Activated naive CD4-positive, alpha-beta T cell treated with anti-CD3 and anti-CD28 coated beads, Interleukin-2, amount 10 ng/mL, durations not matched to agents 7 days and 5 days (primary cell): ENCODE results near the gene PID1.

ENCODE experiments used
- CTCF ChIA-PET: fragments of 350-600 bp; sonication (Branson Sonifier 250); formaldehyde crosslinking; loops from one replicate; lab custom pipeline; 2021; ENCODE audit warnings: antibody characterized with exemption; lab: Charles Lee
- DNase-seq: peaks from one replicate; pipeline ENCODE4 v3.0.0-alpha.2; 2020
- H3K27ac Mint-ChIP-seq: one replicate; pipeline ENCODE4 v1.8.0; 2021; ENCODE audit warnings: mild to moderate bottlenecking, moderate library complexity, mixed read lengths
- H3K27me3 Mint-ChIP-seq: one replicate; pipeline ENCODE4 v1.8.0; 2021; ENCODE audit warnings: mild to moderate bottlenecking, mixed read lengths
- H3K36me3 Mint-ChIP-seq: one replicate; pipeline ENCODE4 v1.8.0; 2021; ENCODE audit warnings: mixed read lengths
- H3K4me1 Mint-ChIP-seq: one replicate; pipeline ENCODE4 v1.8.0; 2021; ENCODE audit warnings: mixed read lengths
- H3K4me3 Mint-ChIP-seq: one replicate; pipeline ENCODE4 v1.8.0; 2021; ENCODE audit warnings: mild to moderate bottlenecking, moderate library complexity, mixed read lengths
- H3K9me3 Mint-ChIP-seq: one replicate; pipeline ENCODE4 v1.8.0; 2021; ENCODE audit warnings: mixed read lengths

PID1 gene

GRCh38 chr2:229060147-229060546 is 210.9 kb downstream of the PID1 start:
- Mint-ChIP-seq H3K4me1 (no peaks in the 10 kb centered on the region), H3K9me3 (peaks cover 6% of the 10 kb centered on the region), H3K4me3 (no peak overlapping the region), H3K27me3 (no peaks in the 10 kb centered on the region), H3K27ac (no peak overlapping the region), H3K36me3 (no peaks in the 10 kb centered on the region)
- CTCF ChIA-PET = no interaction called here
- no peak for DNase-seq

GRCh38 chr2:229059331-229060033 is 211.6 kb downstream of the PID1 start:
- Mint-ChIP-seq H3K4me1 (no peaks in the 10 kb centered on the region), H3K36me3 (no peaks in the 10 kb centered on the region), H3K4me3 (no peak overlapping the region), H3K27me3 (no peaks in the 10 kb centered on the region), H3K27ac (no peak overlapping the region), H3K9me3 (peaks cover 6% of the 10 kb centered on the region)
- no peak for DNase-seq
- CTCF ChIA-PET = no interaction called here

- CTCF ChIA-PET = no interaction called here
- DNase-seq = no peak
- Mint-ChIP-seq H3K27ac (no peak overlapping the region), H3K4me1 (no peaks in the 10 kb centered on the region), H3K36me3 (no peaks in the 10 kb centered on the region), H3K27me3 (no peaks in the 10 kb centered on the region), H3K4me3 (no peak overlapping the region), H3K9me3 (peaks cover 2% of the 10 kb centered on the region)
Measured at GRCh38 chr2:229057976-229058553, 213.0 kb downstream of the PID1 start.

- no peak overlapping the region for H3K4me3 Mint-ChIP-seq
Measured at GRCh38 chr2:229054311-229054710, 216.8 kb downstream of the PID1 start.

GRCh38 chr2:229051798-229052197 is 219.3 kb downstream of the PID1 start:
- H3K27ac Mint-ChIP-seq = no peak overlapping the region
- no peaks in the 10 kb centered on the region for H3K36me3 Mint-ChIP-seq
- peaks cover 6% of the 10 kb centered on the region for H3K9me3 Mint-ChIP-seq
- H3K4me3 Mint-ChIP-seq = no peak overlapping the region
- no peaks in the 10 kb centered on the region for H3K4me1 Mint-ChIP-seq
- H3K27me3 Mint-ChIP-seq = no peaks in the 10 kb centered on the region
- DNase-seq = no peak
- CTCF ChIA-PET = no interaction called here

More at GRCh38 chr2:229054311-229054710, 216.8 kb downstream of the PID1 start:
- CTCF ChIA-PET = no interaction called here
- peaks cover 6% of the 10 kb centered on the region for H3K9me3 Mint-ChIP-seq
- DNase-seq = no peak
- no peaks in the 10 kb centered on the region for H3K36me3 Mint-ChIP-seq
- H3K27ac Mint-ChIP-seq = no peak overlapping the region
- no peaks in the 10 kb centered on the region for H3K27me3 Mint-ChIP-seq
- H3K4me1 Mint-ChIP-seq = no peaks in the 10 kb centered on the region

GRCh38 chr2:229050133-229050532 is 221.0 kb downstream of the PID1 start:
- H3K9me3 Mint-ChIP-seq = peaks cover 4% of the 10 kb centered on the region
- no peaks in the 10 kb centered on the region for H3K27me3 Mint-ChIP-seq
- no peak overlapping the region for H3K4me3 Mint-ChIP-seq
- no peaks in the 10 kb centered on the region for H3K4me1 Mint-ChIP-seq
- CTCF ChIA-PET = interaction anchor here (0.9 kb wide), 1 partner anchor 10 kb away, joined by 4 read pairs; no protein-coding TSS in a partner anchor
- no peaks in the 10 kb centered on the region for H3K36me3 Mint-ChIP-seq
- no peak for DNase-seq
- H3K27ac Mint-ChIP-seq = no peak overlapping the region

GRCh38 chr2:229048134-229048533 is 223.0 kb downstream of the PID1 start:
- no peak for DNase-seq
- Mint-ChIP-seq H3K4me3 (no peak overlapping the region), H3K4me1 (no peaks in the 10 kb centered on the region), H3K9me3 (peaks cover 4% of the 10 kb centered on the region), H3K27me3 (no peaks in the 10 kb centered on the region), H3K36me3 (no peaks in the 10 kb centered on the region), H3K27ac (no peak overlapping the region)
- CTCF ChIA-PET = no interaction called here

GRCh38 chr2:229045671-229046070 is 225.4 kb downstream of the PID1 start:
- no peaks in the 10 kb centered on the region for H3K4me1 Mint-ChIP-seq
- CTCF ChIA-PET = no interaction called here
- H3K27me3 Mint-ChIP-seq = no peaks in the 10 kb centered on the region

GRCh38 chr2:229044581-229044980 is 226.5 kb downstream of the PID1 start:
- no peak overlapping the region for H3K4me3 Mint-ChIP-seq
- H3K36me3 Mint-ChIP-seq = no peaks in the 10 kb centered on the region
- CTCF ChIA-PET = no interaction called here
- H3K4me1 Mint-ChIP-seq = no peaks in the 10 kb centered on the region
- no peaks in the 10 kb centered on the region for H3K9me3 Mint-ChIP-seq
- no peak for DNase-seq
- H3K27ac Mint-ChIP-seq = no peak overlapping the region
- no peaks in the 10 kb centered on the region for H3K27me3 Mint-ChIP-seq

More at GRCh38 chr2:229045671-229046070, 225.4 kb downstream of the PID1 start:
- no peak for DNase-seq
- Mint-ChIP-seq H3K9me3 (peaks cover 2% of the 10 kb centered on the region), H3K36me3 (no peaks in the 10 kb centered on the region), H3K27ac (no peak overlapping the region), H3K4me3 (no peak overlapping the region)

- H3K36me3 Mint-ChIP-seq = no peaks in the 10 kb centered on the region
- H3K4me1 Mint-ChIP-seq = no peaks in the 10 kb centered on the region
- H3K27me3 Mint-ChIP-seq = no peaks in the 10 kb centered on the region
- H3K9me3 Mint-ChIP-seq = no peaks in the 10 kb centered on the region
- CTCF ChIA-PET = no interaction called here
- H3K27ac Mint-ChIP-seq = no peak overlapping the region
- DNase-seq = no peak
- no peak overlapping the region for H3K4me3 Mint-ChIP-seq
Measured at GRCh38 chr2:229043681-229044080, 227.4 kb downstream of the PID1 start.

GRCh38 chr2:229042349-229042748 is 228.7 kb downstream of the PID1 start:
- Mint-ChIP-seq H3K36me3 (no peaks in the 10 kb centered on the region), H3K27me3 (no peaks in the 10 kb centered on the region), H3K4me1 (no peaks in the 10 kb centered on the region), H3K27ac (no peak overlapping the region), H3K9me3 (no peaks in the 10 kb centered on the region), H3K4me3 (no peak overlapping the region)
- DNase-seq = no peak
- CTCF ChIA-PET = no interaction called here

GRCh38 chr2:229041691-229042090 is 229.4 kb downstream of the PID1 start:
- Mint-ChIP-seq H3K36me3 (no peaks in the 10 kb centered on the region), H3K4me3 (no peak overlapping the region), H3K27ac (no peak overlapping the region), H3K4me1 (no peaks in the 10 kb centered on the region), H3K9me3 (no peaks in the 10 kb centered on the region), H3K27me3 (no peaks in the 10 kb centered on the region)
- CTCF ChIA-PET = no interaction called here
- DNase-seq = no peak

- H3K4me3 Mint-ChIP-seq = no peak overlapping the region
Measured at GRCh38 chr2:229037621-229038020, 233.5 kb downstream of the PID1 start.

GRCh38 chr2:229033816-229034215 is 237.3 kb downstream of the PID1 start:
- no peaks in the 10 kb centered on the region for H3K4me1 Mint-ChIP-seq
- peaks cover 8% of the 10 kb centered on the region for H3K9me3 Mint-ChIP-seq
- H3K4me3 Mint-ChIP-seq = no peak overlapping the region
- H3K36me3 Mint-ChIP-seq = no peaks in the 10 kb centered on the region
- DNase-seq = no peak
- no peaks in the 10 kb centered on the region for H3K27me3 Mint-ChIP-seq
- CTCF ChIA-PET = no interaction called here
- H3K27ac Mint-ChIP-seq = no peak overlapping the region

More at GRCh38 chr2:229037621-229038020, 233.5 kb downstream of the PID1 start:
- Mint-ChIP-seq H3K27ac (no peak overlapping the region), H3K4me1 (no peaks in the 10 kb centered on the region), H3K9me3 (peaks cover 4% of the 10 kb centered on the region), H3K36me3 (no peaks in the 10 kb centered on the region), H3K27me3 (no peaks in the 10 kb centered on the region)
- CTCF ChIA-PET = no interaction called here
- no peak for DNase-seq

- Mint-ChIP-seq H3K4me3 (no peak overlapping the region), H3K27ac (no peak overlapping the region), H3K36me3 (no peaks in the 10 kb centered on the region), H3K9me3 (peaks cover 10% of the 10 kb centered on the region), H3K27me3 (no peaks in the 10 kb centered on the region), H3K4me1 (no peaks in the 10 kb centered on the region)
- CTCF ChIA-PET = no interaction called here
- DNase-seq = no peak
Measured at GRCh38 chr2:229032608-229033234, 238.4 kb downstream of the PID1 start.
